Measurements from ENCODE around the gene ZNF2. TPM values are rescaled to one million over a fixed set of nuclear protein-coding genes. Genes with fewer than 3 reads are reported as not detected.

ZNF2 gene
- total RNA-seq = 7.2 and 7.8 TPM in 2 replicates
- 8.0 TPM for total RNA-seq (2013)
- 1.3 and 2.9 TPM in 2 replicates for polyA plus RNA-seq
- polyA minus RNA-seq = 4.6 and 5.6 TPM in 2 replicates

- peaks cover 28% of the 10 kb centered on the region for H3K4me1 Mint-ChIP-seq
- ChIA-PET POLR2A (interaction anchor here (1.5 kb wide), 1 partner anchor 44 kb away, joined by 4 read pairs; the partner anchor contains the start of gene MRPS5), CTCF (interaction anchor here (1.7 to 2.7 kb wide), 2 partner anchors 39 to 44 kb away, joined by 4 to 14 read pairs; partner anchors contain the start of gene MRPS5)
- Histone ChIP-seq H4K20me1 (ENCODE audit: control insufficient read depth, insufficient read depth, low read length, poor library complexity, severe bottlenecking) (no peaks in the 10 kb centered on the region), H2AFZ (ENCODE audit: insufficient read depth, low read depth, low read length, poor library complexity, severe bottlenecking) (peak within 1 kb of the TSS; percentile 91), H3K36me3 (replicated peaks in 1 of 2; ENCODE audit: control extremely low read depth in 1 of 2, control insufficient read depth in 1 of 2, extremely low read depth in 1 of 2, insufficient read depth in 2 of 2, low read length in 1 of 2) (no peaks in the 10 kb centered on the region), H3K9ac (ENCODE audit: low read length) (peak within 1 kb of the TSS; percentile 82), H3K27me3 (replicated peaks in 1 of 4; ENCODE audit: control extremely low read depth in 1 of 4, control insufficient read depth in 3 of 4, insufficient read depth in 4 of 4, low read length in 3 of 4) (no peaks in the 10 kb centered on the region), H3K4me1 (ENCODE audit: control insufficient read depth in 2 of 2, insufficient read depth in 2 of 2, low read length in 2 of 2) (peaks cover 11 to 16% of the 10 kb centered on the region in 2 donors), H3K4me2 (replicated peaks; ENCODE audit: low read depth, low read length, poor library complexity, severe bottlenecking) (peak within 1 kb of the TSS; percentile 90), H3K4me3 (ENCODE audit: control extremely low read depth in 1 of 5, extremely low read depth in 1 of 5, insufficient read depth in 1 of 5, low read depth in 2 of 5, low read length in 4 of 5) (peak within 1 kb of the TSS; percentile 70 to 96 (median 94)), H3K27ac (ENCODE audit: low read length in 2 of 2) (peak within 1 kb of the TSS; percentile 80 to 91), H3K79me2 (ENCODE audit: control insufficient read depth, insufficient read depth, low read length) (peaks cover 41% of the 10 kb centered on the region), H3K9me3 (ENCODE audit: control extremely low read depth in 1 of 3, control insufficient read depth in 2 of 3, insufficient read depth in 1 of 3, low read length in 2 of 3) (no peaks in the 10 kb centered on the region)
- peak within 1 kb of the TSS; percentile 97 for H3K4me3 Mint-ChIP-seq
- DNase-seq (peak; percentile 96), ATAC-seq (ENCODE audit: low read depth) (peak; percentile 94)
- TF ChIP-seq EZH2 (IDR thresholded peaks at IDR 0.05; ENCODE audit: borderline replicate concordance, insufficient read depth, low read depth, low read length, poor library complexity, severe bottlenecking) = no peak
- no peak for TF ChIP-seq CTCF (IDR thresholded peaks at IDR 0.05)
- H3K9me3 Mint-ChIP-seq (ENCODE audit: insufficient read depth) = no peaks in the 10 kb centered on the region
- intact Hi-C loops (cut with micrococcal nuclease) = loop anchor here (1.0 kb wide), 2 partner anchors 42 to 43 kb away; partner anchors contain the start of gene ZNF892
- under 1% methylated on average over 56 of the region's 56 CpGs for WGBS (ENCODE audit: insufficient coverage)
- H3K27ac Mint-ChIP-seq = peak within 1 kb of the TSS; percentile 98
- no peaks in the 10 kb centered on the region for H3K27me3 Mint-ChIP-seq
Measured at GRCh38 chr2:95165371-95166064, at the start of gene ZNF2. Gene ZNF2 (plus strand): TSS chr2:95165809. CDS start chr2:95176227, 10,418 bp downstream.

- ChIA-PET POLR2A (interaction anchor here (1.3 to 2.9 kb wide), 2 partner anchors 38 to 44 kb away, joined by 4 to 16 read pairs; partner anchors contain the start of genes ZNF2 and ZNF514), CTCF (interaction anchor here (0.8 to 3.6 kb wide), 4 partner anchors 34 to 45 kb away, joined by 3 to 16 read pairs (median 8); partner anchors contain the start of genes ZNF2 and ZNF514)
- intact Hi-C loops (cut with micrococcal nuclease) = loop anchor here (2.0 kb wide), 1 partner anchor 282 kb away; the partner anchor contains the start of gene FAHD2A
- peak; percentile 14 for DNase-seq
- Histone ChIP-seq H3K4me2 (replicated peaks; ENCODE audit: low read depth, low read length, poor library complexity, severe bottlenecking) (peak overlapping the region; percentile 90), H3K4me1 (ENCODE audit: control insufficient read depth in 2 of 2, insufficient read depth in 2 of 2, low read length in 2 of 2) (peaks cover 22 to 29% of the 10 kb centered on the region in 2 donors), H3K36me3 (replicated peaks in 1 of 2; ENCODE audit: control extremely low read depth in 1 of 2, control insufficient read depth in 1 of 2, extremely low read depth in 1 of 2, insufficient read depth in 2 of 2, low read length in 1 of 2) (peaks cover 2 to 4% of the 10 kb centered on the region in 2 experiments), H3K27me3 (replicated peaks in 1 of 4; ENCODE audit: control extremely low read depth in 1 of 4, control insufficient read depth in 3 of 4, insufficient read depth in 4 of 4, low read length in 3 of 4) (no peaks in the 10 kb centered on the region), H3K27ac (ENCODE audit: low read length in 2 of 2) (peak overlapping the region in 1 of 2 donors; percentile 94), H2AFZ (ENCODE audit: insufficient read depth, low read depth, low read length, poor library complexity, severe bottlenecking) (peak overlapping the region; percentile 97), H3K9ac (ENCODE audit: low read length) (peak overlapping the region; percentile 87), H3K79me2 (ENCODE audit: control insufficient read depth, insufficient read depth, low read length) (peaks cover 32% of the 10 kb centered on the region), H3K9me3 (ENCODE audit: control extremely low read depth in 1 of 3, control insufficient read depth in 2 of 3, insufficient read depth in 1 of 3, low read length in 2 of 3) (no peaks in the 10 kb centered on the region), H4K20me1 (ENCODE audit: control insufficient read depth, insufficient read depth, low read length, poor library complexity, severe bottlenecking) (peaks cover 9% of the 10 kb centered on the region), H3K4me3 (ENCODE audit: control extremely low read depth in 1 of 5, extremely low read depth in 1 of 5, insufficient read depth in 1 of 5, low read depth in 2 of 5, low read length in 4 of 5) (peak overlapping the region; percentile 67 to 98 (median 93))
- no peak for ATAC-seq (ENCODE audit: low read depth)
- Mint-ChIP-seq H3K27ac (peak overlapping the region; percentile 95), H3K4me3 (peak overlapping the region; percentile 95), H3K9me3 (ENCODE audit: insufficient read depth) (no peaks in the 10 kb centered on the region), H3K4me1 (peaks cover 42% of the 10 kb centered on the region), H3K27me3 (no peaks in the 10 kb centered on the region)
- TF ChIP-seq EZH2 (IDR thresholded peaks at IDR 0.05; ENCODE audit: borderline replicate concordance, insufficient read depth, low read depth, low read length, poor library complexity, severe bottlenecking) (no peak), CTCF (IDR thresholded peaks at IDR 0.05) (no peak)
- WGBS (ENCODE audit: insufficient coverage) = 0% methylated on average over 10 of the region's 11 CpGs
Measured at GRCh38 chr2:95121093-95121406, 44.6 kb upstream of the ZNF2 start.

All from B cell (primary cell).